Measurements from ENCODE around the gene CCDC78. TPM values are rescaled to one million over a fixed set of nuclear protein-coding genes. Genes with fewer than 3 reads are reported as not detected.

Gene CCDC78
- total and polyA plus RNA-seq, 2 of the 13 experiments (the other 11 are each of a cell fraction or from before 2014, with no cell fraction given), result 0.53 to 1.5 TPM

DNA sequence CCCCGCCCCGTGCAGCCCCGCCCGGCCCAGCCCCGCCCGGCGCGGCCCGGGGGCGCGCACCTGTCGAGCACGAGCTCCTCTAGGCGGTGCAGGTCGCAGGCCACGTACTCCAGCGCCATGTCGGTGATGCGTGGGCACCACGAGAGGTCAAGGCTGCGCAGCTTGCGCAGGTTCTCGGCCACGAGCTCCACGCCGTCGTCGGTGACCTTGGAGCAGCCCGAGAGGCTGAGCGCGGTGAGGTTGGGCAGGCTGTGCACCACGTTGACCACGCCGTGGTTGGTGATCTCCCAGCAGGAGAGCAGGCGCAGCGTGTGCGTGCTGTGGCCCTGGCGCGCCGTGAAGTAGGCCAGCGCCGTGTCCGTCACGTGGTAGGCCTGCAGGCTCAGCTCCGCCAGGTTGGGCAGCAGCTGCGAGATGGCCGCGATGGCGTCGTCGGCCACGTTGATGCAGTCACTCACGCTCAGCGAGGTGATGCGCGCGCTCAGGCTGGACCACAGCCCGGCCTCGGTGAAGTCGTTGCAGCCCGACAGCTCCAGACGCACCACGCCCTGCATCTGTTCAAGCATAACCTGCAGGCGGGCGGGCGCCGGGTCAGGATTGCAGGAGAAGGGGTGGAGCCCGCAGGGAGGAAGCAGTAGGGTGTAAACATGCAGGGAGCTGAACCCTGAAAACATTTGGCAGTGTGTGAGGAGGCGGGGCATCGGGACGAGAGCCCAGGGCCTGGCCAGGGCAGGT lies 30.7 kb downstream of the CCDC78 start (continued):
- TF ChIP-seq ZNF30 (CRISPR knock-in tag; IDR thresholded peaks at IDR 0.05) (no peak; the same call in 1 of the 2 replicates), ZNF577 (CRISPR knock-in tag; IDR thresholded peaks at IDR 0.05; ENCODE audit: borderline replicate concordance, low read depth) (no peak), FOXA1 (IDR thresholded peaks at IDR 0.05) (no peak), FOXA1 (CRISPR knock-in tag; IDR thresholded peaks at IDR 0.05) (peak; percentile 28), TP53 (CRISPR knock-in tag; conservative IDR thresholded peaks at IDR 0.05) (no peak), RFX1 (IDR thresholded peaks at IDR 0.05) (no peak), HNRNPUL1 (IDR thresholded peaks at IDR 0.05; ENCODE audit: low read depth, low read length) (no peak), POLR2A (IDR thresholded peaks at IDR 0.05; ENCODE audit: insufficient read depth in 1 of 2, low read depth in 2 of 2, low read length in 2 of 2) (0 out of 4 replicates have a peak, but pooled peaks of 1 of the 2 experiments have one; percentile 49), HNF4A (CRISPR knock-in tag; IDR thresholded peaks at IDR 0.05) (no peak), NAIF1 (CRISPR knock-in tag; IDR thresholded peaks at IDR 0.05; ENCODE audit: borderline replicate concordance) (peak; percentile 53; the same call in 1 of the 2 replicates), ZNF24 (IDR thresholded peaks at IDR 0.05) (no peak), GFI1 (CRISPR knock-in tag; IDR thresholded peaks at IDR 0.05; ENCODE audit: borderline replicate concordance) (no peak), SALL1 (CRISPR knock-in tag; IDR thresholded peaks at IDR 0.05) (peak; percentile 79), KDM1A (CRISPR knock-in tag; IDR thresholded peaks at IDR 0.05) (no peak), SPEN (CRISPR knock-in tag; IDR thresholded peaks at IDR 0.05; ENCODE audit: low read depth) (peak; percentile 37; the same call in 1 of the 2 replicates), ZNF879 (CRISPR knock-in tag; IDR thresholded peaks at IDR 0.05) (no peak), ZNF225 (CRISPR knock-in tag; IDR thresholded peaks at IDR 0.05) (peak; percentile 60; the same call in 1 of the 2 replicates), NBN (conservative IDR thresholded peaks at IDR 0.05) (no peak), HMG20A (CRISPR knock-in tag; IDR thresholded peaks at IDR 0.05; ENCODE audit: borderline replicate concordance) (no peak), ZNF766 (CRISPR knock-in tag; IDR thresholded peaks at IDR 0.05; ENCODE audit: borderline replicate concordance) (no peak), ZNF776 (CRISPR knock-in tag; IDR thresholded peaks at IDR 0.05) (peak; percentile 86; the same call in 1 of the 2 replicates), KLF11 (CRISPR knock-in tag; IDR thresholded peaks at IDR 0.05) (no peak), ZNF790 (CRISPR knock-in tag; IDR thresholded peaks at IDR 0.05; ENCODE audit: borderline replicate concordance) (no peak), ZNF329 (CRISPR knock-in tag; IDR thresholded peaks at IDR 0.05; ENCODE audit: low read depth) (no peak)
- TF ChIP-seq, protein P1, sequence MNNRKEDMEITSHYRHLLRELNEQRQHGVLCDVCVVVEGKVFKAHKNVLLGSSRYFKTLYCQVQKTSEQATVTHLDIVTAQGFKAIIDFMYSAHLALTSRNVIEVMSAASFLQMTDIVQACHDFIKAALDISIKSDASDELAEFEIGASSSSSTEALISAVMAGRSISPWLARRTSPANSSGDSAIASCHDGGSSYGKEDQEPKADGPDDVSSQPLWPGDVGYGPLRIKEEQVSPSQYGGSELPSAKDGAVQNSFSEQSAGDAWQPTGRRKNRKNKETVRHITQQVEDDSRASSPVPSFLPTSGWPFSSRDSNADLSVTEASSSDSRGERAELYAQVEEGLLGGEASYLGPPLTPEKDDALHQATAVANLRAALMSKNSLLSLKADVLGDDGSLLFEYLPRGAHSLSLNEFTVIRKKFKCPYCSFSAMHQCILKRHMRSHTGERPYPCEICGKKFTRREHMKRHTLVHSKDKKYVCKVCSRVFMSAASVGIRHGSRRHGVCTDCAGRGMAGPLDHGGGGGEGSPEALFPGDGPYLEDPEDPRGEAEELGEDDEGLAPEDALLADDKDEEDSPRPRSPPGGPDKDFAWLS (CRISPR knock-in tag; IDR thresholded peaks at IDR 0.05; ENCODE audit: borderline replicate concordance), result no peak
- TF ChIP-seq, protein P2, sequence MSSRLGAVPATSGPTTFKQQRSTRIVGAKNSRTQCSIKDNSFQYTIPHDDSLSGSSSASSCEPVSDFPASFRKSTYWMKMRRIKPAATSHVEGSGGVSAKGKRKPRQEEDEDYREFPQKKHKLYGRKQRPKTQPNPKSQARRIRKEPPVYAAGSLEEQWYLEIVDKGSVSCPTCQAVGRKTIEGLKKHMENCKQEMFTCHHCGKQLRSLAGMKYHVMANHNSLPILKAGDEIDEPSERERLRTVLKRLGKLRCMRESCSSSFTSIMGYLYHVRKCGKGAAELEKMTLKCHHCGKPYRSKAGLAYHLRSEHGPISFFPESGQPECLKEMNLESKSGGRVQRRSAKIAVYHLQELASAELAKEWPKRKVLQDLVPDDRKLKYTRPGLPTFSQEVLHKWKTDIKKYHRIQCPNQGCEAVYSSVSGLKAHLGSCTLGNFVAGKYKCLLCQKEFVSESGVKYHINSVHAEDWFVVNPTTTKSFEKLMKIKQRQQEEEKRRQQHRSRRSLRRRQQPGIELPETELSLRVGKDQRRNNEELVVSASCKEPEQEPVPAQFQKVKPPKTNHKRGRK (CRISPR knock-in tag; IDR thresholded peaks at IDR 0.05), result no peak
- TF ChIP-seq, protein P3, sequence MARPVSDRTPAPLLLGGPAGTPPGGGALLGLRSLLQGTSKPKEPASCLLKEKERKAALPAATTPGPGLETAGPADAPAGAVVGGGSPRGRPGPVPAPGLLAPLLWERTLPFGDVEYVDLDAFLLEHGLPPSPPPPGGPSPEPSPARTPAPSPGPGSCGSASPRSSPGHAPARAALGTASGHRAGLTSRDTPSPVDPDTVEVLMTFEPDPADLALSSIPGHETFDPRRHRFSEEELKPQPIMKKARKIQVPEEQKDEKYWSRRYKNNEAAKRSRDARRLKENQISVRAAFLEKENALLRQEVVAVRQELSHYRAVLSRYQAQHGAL (CRISPR knock-in tag; IDR thresholded peaks at IDR 0.05; ENCODE audit: not compliant biosample characterization), result peak; percentile 54
- TF ChIP-seq, protein P4, sequence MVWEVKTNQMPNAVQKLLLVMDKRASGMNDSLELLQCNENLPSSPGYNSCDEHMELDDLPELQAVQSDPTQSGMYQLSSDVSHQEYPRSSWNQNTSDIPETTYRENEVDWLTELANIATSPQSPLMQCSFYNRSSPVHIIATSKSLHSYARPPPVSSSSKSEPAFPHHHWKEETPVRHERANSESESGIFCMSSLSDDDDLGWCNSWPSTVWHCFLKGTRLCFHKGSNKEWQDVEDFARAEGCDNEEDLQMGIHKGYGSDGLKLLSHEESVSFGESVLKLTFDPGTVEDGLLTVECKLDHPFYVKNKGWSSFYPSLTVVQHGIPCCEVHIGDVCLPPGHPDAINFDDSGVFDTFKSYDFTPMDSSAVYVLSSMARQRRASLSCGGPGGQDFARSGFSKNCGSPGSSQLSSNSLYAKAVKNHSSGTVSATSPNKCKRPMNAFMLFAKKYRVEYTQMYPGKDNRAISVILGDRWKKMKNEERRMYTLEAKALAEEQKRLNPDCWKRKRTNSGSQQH (CRISPR knock-in tag; IDR thresholded peaks at IDR 0.05; ENCODE audit: low read depth), result no peak
